ENCODE results near the gene ANKRD13B.

ANKRD13B gene

DNA sequence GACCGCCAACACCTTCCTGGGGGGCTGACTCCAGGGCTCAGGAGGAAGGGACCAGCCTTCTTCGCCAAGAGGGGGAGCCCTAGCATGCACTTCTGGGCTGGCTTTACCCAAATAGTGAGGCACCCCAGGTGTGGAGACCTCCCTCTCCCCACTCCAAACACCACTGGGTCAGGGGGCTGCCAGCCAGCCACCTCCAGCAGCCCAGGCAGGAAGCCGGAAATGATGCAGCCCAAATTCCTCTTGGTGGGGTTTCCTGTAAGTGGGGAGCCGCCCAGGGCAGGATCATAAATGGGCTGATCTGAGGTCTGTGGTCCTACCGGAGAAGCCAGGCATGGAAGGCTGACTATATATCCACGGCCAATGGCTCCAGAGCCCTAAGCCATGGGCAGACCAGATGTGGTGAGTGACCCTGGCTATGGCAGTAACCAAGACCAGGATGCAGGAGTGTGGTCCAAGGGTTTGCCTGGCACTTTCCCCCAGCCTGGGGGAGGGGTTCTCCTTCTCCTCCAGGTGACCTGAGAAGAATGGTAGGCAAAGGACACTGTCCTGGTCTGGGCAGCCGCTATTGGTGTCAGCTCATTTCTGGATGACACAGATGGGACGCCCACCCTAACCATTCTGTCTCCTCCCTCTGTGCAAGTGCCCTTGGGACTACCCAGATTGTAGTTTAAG, 7.7 kb upstream of the ANKRD13B start:
- Histone ChIP-seq H3K4me3 (ENCODE audit: low read depth, low read length) (peak overlapping the region; percentile 25), H3K27me3 (ENCODE audit: control insufficient read depth, insufficient read depth, low read length) (no peaks in the 10 kb centered on the region), H3K9me3 (ENCODE audit: control insufficient read depth, low read length) (no peaks in the 10 kb centered on the region), H3K4me1 (peaks cover 11% of the 10 kb centered on the region), H3K79me2 (peaks cover 35% of the 10 kb centered on the region), H3K36me3 (ENCODE audit: control insufficient read depth, insufficient read depth, low read length) (no peaks in the 10 kb centered on the region), H3K9ac (no peak overlapping the region), H3K4me2 (ENCODE audit: low read length) (no peak overlapping the region), H3K27ac (peak overlapping the region; percentile 65), H2AFZ (no peak overlapping the region)
- TF ChIP-seq, protein P1, sequence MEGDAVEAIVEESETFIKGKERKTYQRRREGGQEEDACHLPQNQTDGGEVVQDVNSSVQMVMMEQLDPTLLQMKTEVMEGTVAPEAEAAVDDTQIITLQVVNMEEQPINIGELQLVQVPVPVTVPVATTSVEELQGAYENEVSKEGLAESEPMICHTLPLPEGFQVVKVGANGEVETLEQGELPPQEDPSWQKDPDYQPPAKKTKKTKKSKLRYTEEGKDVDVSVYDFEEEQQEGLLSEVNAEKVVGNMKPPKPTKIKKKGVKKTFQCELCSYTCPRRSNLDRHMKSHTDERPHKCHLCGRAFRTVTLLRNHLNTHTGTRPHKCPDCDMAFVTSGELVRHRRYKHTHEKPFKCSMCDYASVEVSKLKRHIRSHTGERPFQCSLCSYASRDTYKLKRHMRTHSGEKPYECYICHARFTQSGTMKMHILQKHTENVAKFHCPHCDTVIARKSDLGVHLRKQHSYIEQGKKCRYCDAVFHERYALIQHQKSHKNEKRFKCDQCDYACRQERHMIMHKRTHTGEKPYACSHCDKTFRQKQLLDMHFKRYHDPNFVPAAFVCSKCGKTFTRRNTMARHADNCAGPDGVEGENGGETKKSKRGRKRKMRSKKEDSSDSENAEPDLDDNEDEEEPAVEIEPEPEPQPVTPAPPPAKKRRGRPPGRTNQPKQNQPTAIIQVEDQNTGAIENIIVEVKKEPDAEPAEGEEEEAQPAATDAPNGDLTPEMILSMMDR (IDR thresholded peaks at IDR 0.05): no peak

DNA sequence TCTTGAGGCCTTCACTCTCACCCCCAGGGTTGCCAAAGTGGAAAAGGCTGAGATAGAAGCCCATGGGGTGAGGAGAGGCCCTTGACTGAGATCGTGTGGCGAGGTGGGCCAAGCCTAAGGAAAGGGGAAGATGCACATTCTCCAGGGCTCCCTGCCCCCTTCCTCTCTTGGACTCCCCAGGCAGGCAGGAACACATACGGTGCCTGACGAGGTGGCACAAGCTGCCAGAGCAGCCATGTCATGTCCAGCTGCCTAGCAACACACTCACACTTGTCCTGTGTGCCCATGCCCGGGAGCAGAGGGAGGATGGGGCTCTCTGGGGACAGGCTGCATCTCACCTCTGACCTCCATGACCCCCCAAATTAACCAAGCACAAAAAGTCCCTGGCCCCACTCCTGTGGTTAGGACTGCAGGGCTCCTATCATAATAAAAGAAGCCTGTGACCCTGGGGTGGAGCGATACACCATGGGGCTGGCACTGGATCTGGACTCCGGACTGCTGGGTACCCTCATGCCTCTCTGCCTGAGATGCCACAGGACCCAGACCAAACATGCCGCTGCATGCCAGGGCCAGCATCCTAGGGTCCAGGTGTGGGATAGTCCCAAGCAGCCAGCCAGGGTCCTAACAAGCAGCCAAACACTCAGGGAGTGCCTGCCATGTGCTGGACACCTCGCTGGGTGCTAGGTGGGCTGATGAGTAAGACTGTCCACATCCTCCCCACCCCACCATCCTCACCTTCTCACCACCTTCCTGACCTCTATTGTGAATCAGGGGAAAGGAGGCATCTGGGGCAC, 6.1 kb upstream of the ANKRD13B start:
- Histone ChIP-seq H3K27me3 (ENCODE audit: control insufficient read depth, insufficient read depth, low read length) (no peaks in the 10 kb centered on the region), H3K36me3 (ENCODE audit: control insufficient read depth, insufficient read depth, low read length) (no peaks in the 10 kb centered on the region), H3K79me2 (peaks cover 35% of the 10 kb centered on the region), H3K27ac (peak overlapping the region; percentile 20), H3K4me2 (ENCODE audit: low read length) (no peak overlapping the region), H3K4me3 (ENCODE audit: low read depth, low read length) (no peak overlapping the region), H2AFZ (no peak overlapping the region), H3K4me1 (peaks cover 19% of the 10 kb centered on the region), H3K9ac (no peak overlapping the region), H3K9me3 (ENCODE audit: control insufficient read depth, low read length) (no peaks in the 10 kb centered on the region)
- TF ChIP-seq, protein P1 (IDR thresholded peaks at IDR 0.05): no peak

DNA sequence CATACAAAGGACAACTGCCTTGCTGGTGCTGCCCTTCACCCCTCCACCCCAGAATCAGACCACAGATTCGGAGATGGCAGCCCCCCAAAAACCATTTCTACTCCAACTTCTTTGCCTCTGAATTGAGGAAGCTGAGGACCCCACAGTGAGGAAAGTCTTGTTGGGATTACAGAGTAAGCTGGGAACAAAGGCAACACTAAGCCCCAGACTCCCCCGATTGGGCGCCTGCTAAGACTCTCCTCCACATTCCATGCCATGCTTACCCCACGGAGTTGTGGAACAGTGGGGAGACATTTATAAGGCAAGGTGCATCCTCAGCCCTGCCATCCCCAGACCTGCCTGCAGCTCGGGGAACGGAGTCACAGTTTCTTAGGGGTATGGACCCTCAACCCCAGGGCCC, 5.3 kb upstream of the ANKRD13B start:
- peaks cover 25% of the 10 kb centered on the region for H3K4me1 ChIP-seq
- no peak overlapping the region for H3K9ac ChIP-seq
- TF ChIP-seq, protein P1 (IDR thresholded peaks at IDR 0.05): no peak
- peak overlapping the region; percentile 85 for H3K4me2 ChIP-seq (ENCODE audit: low read length)
- peaks cover 35% of the 10 kb centered on the region for H3K79me2 ChIP-seq
- no peak overlapping the region for H3K4me3 ChIP-seq (ENCODE audit: low read depth, low read length)
- H3K36me3 ChIP-seq (ENCODE audit: control insufficient read depth, insufficient read depth, low read length): no peaks in the 10 kb centered on the region
- no peak overlapping the region for H2AFZ ChIP-seq
- peak overlapping the region; percentile 58 for H3K27ac ChIP-seq
- H3K27me3 ChIP-seq (ENCODE audit: control insufficient read depth, insufficient read depth, low read length): no peaks in the 10 kb centered on the region
- no peaks in the 10 kb centered on the region for H3K9me3 ChIP-seq (ENCODE audit: control insufficient read depth, low read length)

DNA sequence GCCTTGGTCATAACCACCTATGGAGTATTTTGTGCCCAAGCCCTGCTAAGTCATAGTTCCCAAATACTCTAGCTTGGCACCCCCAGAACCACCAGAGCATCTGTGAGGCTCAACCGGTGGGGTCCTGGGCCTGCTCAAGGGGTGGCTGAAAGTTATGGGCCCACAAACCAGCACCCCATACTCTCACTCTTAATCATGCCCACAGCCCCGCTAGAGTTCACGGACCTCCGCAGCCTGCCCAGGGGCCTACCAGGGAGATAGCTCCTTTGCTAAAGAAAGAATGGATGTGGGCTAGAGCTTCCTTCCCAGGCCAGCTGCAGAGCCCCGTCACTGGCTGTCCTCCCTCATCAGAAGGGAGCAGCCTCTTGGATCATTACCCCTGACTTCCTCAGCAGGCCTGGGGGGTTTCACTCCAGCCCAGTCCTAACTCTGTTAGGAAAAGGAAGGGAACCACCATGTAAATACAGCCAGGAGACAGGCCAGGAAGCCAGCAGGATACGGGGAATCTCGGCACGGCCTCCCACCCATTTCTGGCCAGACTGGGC, 4.8 kb upstream of the ANKRD13B start:
- TF ChIP-seq, protein P1 (IDR thresholded peaks at IDR 0.05): no peak
- Histone ChIP-seq H3K9ac (peak overlapping the region; percentile 49), H3K27me3 (ENCODE audit: control insufficient read depth, insufficient read depth, low read length) (no peaks in the 10 kb centered on the region), H3K4me2 (ENCODE audit: low read length) (peak overlapping the region; percentile 85), H3K9me3 (ENCODE audit: control insufficient read depth, low read length) (no peaks in the 10 kb centered on the region), H3K79me2 (peaks cover 35% of the 10 kb centered on the region), H3K4me3 (ENCODE audit: low read depth, low read length) (peak overlapping the region; percentile 81), H3K27ac (peak overlapping the region; percentile 58), H2AFZ (peak overlapping the region; percentile 67), H3K36me3 (ENCODE audit: control insufficient read depth, insufficient read depth, low read length) (no peaks in the 10 kb centered on the region), H3K4me1 (peaks cover 27% of the 10 kb centered on the region)

All from parathyroid adenoma (tissue), 2 donors.